OCI-LY7 (cell line): ENCODE data around the gene MTIF2. TPM values are rescaled to one million over a fixed set of nuclear protein-coding genes. Genes with fewer than 3 reads are reported as not detected.

Experiments
- BruUV-seq: library from RNA; stranded (reverse); fragments of 400-500 nt; replicated peaks from 2 replicates; lab custom pipeline; 2021; lab: Mats Ljungman, UMichigan
- CTCF ChIA-PET: fragments of 300-600 bp; sonication (Branson Sonifier 250); formaldehyde crosslinking; loops from one replicate; lab custom pipeline; 2022; ENCODE audit warnings: antibody characterized with exemption; ENCODE audit not compliant: unreplicated experiment; lab: Charles Lee
- POLR2A ChIA-PET: fragments of 300-600 bp; sonication (Branson Sonifier 250); formaldehyde crosslinking; loops from one replicate; lab custom pipeline; 2022; ENCODE audit warnings: antibody characterized with exemption; lab: Charles Lee
- DNase-seq: peaks from one replicate; pipeline ENCODE4 v3.0.0-alpha.2; 2015; ENCODE audit warnings: low spot score
- H2AFZ ChIP-seq: fragments of 200-600 bp; sonication (generic), shearing (Covaris generic); 2 replicates; pipeline ENCODE4 v1.6.1; 2014; ENCODE audit warnings: mild to moderate bottlenecking, antibody characterized with exemption, low read length, moderate library complexity
- H3K27ac ChIP-seq: fragments of 200-600 bp; sonication (generic); 2 replicates; pipeline ENCODE4 v1.5.1; 2014; ENCODE audit warnings: mixed run types, low read depth, mild to moderate bottlenecking, moderate library complexity, low read length, inconsistent platforms; ENCODE audit not compliant: poor library complexity, severe bottlenecking
- H3K36me3 ChIP-seq: fragments of 200-600 bp; sonication (generic); 2 replicates; pipeline ENCODE4 v1.6.1; 2014; ENCODE audit warnings: mild to moderate bottlenecking, antibody characterized with exemption, low read length, moderate library complexity, mixed read lengths; ENCODE audit not compliant: insufficient read depth
- H3K4me1 ChIP-seq: fragments of 200-600 bp; sonication (generic); 2 replicates; pipeline ENCODE4 v1.5.1; 2014; ENCODE audit warnings: mild to moderate bottlenecking, low read length; ENCODE audit not compliant: insufficient read depth, poor library complexity, severe bottlenecking
- H3K4me2 ChIP-seq: fragments of 200-600 bp; sonication (generic); 2 replicates; pipeline ENCODE4 v1.6.1; 2014; ENCODE audit warnings: mild to moderate bottlenecking, low read length
- H3K4me3 ChIP-seq: fragments of 200-600 bp; sonication (generic); 2 replicates; pipeline ENCODE4 v1.5.1; 2014; ENCODE audit warnings: mild to moderate bottlenecking, low read depth, low read length; ENCODE audit not compliant: poor library complexity, severe bottlenecking
- H3K79me2 ChIP-seq: fragments of 200-600 bp; sonication (generic); 2 replicates; pipeline ENCODE4 v1.6.1; 2016; ENCODE audit warnings: low read depth, mild to moderate bottlenecking, low read length, moderate library complexity, mixed read lengths; ENCODE audit not compliant: insufficient read depth
- H3K9me2 ChIP-seq: fragments of 200-600 bp; sonication (generic); 2 replicates; pipeline ENCODE4 v1.6.1; 2016; ENCODE audit warnings: mild to moderate bottlenecking, low read length, mixed read lengths; ENCODE audit not compliant: insufficient read depth
- H3K9me3 ChIP-seq: fragments of 200-600 bp; sonication (generic); 2 replicates; pipeline ENCODE4 v1.6.1; 2014; ENCODE audit warnings: mild to moderate bottlenecking, mixed run types, low read length, mixed read lengths
- H4K20me1 ChIP-seq: fragments of 200-600 bp; sonication (generic); 2 replicates; pipeline ENCODE4 v1.6.1; 2014; ENCODE audit warnings: mild to moderate bottlenecking, antibody characterized with exemption, low read length, moderate library complexity, mixed read lengths; ENCODE audit not compliant: insufficient read depth
- EZH2phosphoT487 ChIP-seq: fragments of 200-600 bp; sonication (generic); IDR thresholded peaks from 2 replicates; pipeline ENCODE4 v1.6.1; 2018; ENCODE audit warnings: low read depth, borderline replicate concordance, mild to moderate bottlenecking, mixed run types, antibody characterized with exemption, low read length, moderate library complexity, mixed read lengths
- intact Hi-C: fragments of 100-400 bp; cut with micrococcal nuclease; formaldehyde crosslinking; loops from one replicate; pipeline ENCODE4 v1.10.0; 2022; ENCODE audit not compliant: unreplicated experiment
- total RNA-seq, 2 experiments: library from RNA; depleted of rRNA in 1 of 2; stranded (reverse); fragments of >200 nt in 1 of 2; shearing (Covaris generic) in 1 of 2; gene quantifications; 2 replicates each; pipeline ENCODE4 v1.2.3, GENCODE V29; 2014 to 2022
- TF ChIP-seq, protein P1 (sequence below): fragments of 200-600 bp; sonication (generic); conservative IDR thresholded peaks from 2 replicates; pipeline ENCODE4 v1.5.1; 2014; ENCODE audit warnings: mild to moderate bottlenecking, antibody characterized with exemption, low read length, moderate library complexity, mixed read lengths

MTIF2 gene
- total RNA-seq, 2 experiments from 2014 or later = 33.5 to 47.1 TPM

- Histone ChIP-seq H3K79me2 (peaks cover 5% of the 10 kb centered on the region), H3K4me1 (peaks cover 11% of the 10 kb centered on the region), H3K9me3 (no peaks in the 10 kb centered on the region), H3K36me3 (peaks cover 92% of the 10 kb centered on the region), H3K9me2 (no peaks in the 10 kb centered on the region), H2AFZ (no peak overlapping the region), H3K4me2 (no peak overlapping the region), H3K4me3 (no peak overlapping the region), H4K20me1 (peaks cover 9% of the 10 kb centered on the region; the same call in 1 of the 2 replicates), H3K27ac (no peak overlapping the region)
- intact Hi-C loops = no loop called here
- ChIA-PET POLR2A (interaction anchor here (0.6 to 0.7 kb wide), 2 partner anchors 114 to 206 kb away, joined by 3 read pairs; no protein-coding TSS in a partner anchor), CTCF (no interaction called here)
- TF ChIP-seq, protein P1, sequence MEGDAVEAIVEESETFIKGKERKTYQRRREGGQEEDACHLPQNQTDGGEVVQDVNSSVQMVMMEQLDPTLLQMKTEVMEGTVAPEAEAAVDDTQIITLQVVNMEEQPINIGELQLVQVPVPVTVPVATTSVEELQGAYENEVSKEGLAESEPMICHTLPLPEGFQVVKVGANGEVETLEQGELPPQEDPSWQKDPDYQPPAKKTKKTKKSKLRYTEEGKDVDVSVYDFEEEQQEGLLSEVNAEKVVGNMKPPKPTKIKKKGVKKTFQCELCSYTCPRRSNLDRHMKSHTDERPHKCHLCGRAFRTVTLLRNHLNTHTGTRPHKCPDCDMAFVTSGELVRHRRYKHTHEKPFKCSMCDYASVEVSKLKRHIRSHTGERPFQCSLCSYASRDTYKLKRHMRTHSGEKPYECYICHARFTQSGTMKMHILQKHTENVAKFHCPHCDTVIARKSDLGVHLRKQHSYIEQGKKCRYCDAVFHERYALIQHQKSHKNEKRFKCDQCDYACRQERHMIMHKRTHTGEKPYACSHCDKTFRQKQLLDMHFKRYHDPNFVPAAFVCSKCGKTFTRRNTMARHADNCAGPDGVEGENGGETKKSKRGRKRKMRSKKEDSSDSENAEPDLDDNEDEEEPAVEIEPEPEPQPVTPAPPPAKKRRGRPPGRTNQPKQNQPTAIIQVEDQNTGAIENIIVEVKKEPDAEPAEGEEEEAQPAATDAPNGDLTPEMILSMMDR = no peak
- TF ChIP-seq EZH2phosphoT487 = no peak
- no TSS peak for BruUV-seq
- DNase-seq = no peak
These were observed 29.3 kb downstream of the MTIF2 start for GRCh38 chr2:55239656-55240222.

DNA sequence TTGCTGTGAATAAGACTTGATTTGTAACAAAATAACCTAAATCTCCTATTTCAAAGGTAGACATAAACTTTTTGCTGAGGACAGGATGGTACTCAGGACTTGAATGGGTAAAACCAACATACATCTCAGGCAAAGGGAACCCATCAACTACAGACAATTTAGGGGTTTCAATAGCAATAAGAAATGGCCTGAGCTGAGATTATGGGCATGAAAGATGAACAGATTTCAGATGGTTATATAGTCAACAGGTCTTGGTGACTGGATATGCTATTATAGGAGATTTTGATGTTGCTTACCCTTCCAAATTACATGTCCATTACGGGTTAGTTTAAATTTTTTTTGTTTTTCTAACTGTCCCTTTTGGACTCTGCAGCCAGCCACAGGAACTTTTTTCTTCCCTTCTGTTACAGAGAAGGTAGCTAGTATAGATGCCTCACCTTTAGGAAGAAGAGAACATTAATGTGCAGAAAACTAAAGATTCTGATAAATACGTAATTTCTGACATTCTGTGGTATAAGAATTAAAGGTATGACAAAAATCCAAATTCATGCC lies 32.0 kb downstream of the MTIF2 start:
- peak overlapping the region; percentile 22 for H3K27ac ChIP-seq
- H3K9me2 ChIP-seq = no peaks in the 10 kb centered on the region
- intact Hi-C loops = no loop called here
- POLR2A ChIA-PET = interaction anchor here (0.6 to 0.8 kb wide), 2 partner anchors 8 to 20 kb away, joined by 3 to 4 read pairs; no protein-coding TSS in a partner anchor
- H3K4me3 ChIP-seq = no peak overlapping the region
- DNase-seq = no peak
- peaks cover 28% of the 10 kb centered on the region for H3K79me2 ChIP-seq
- peaks cover 23% of the 10 kb centered on the region; the same call in 1 of the 2 replicates for H4K20me1 ChIP-seq
- no peak overlapping the region for H3K4me2 ChIP-seq
- no peak overlapping the region for H2AFZ ChIP-seq
- TF ChIP-seq, protein P1 = no peak
- TF ChIP-seq EZH2phosphoT487 = no peak
- BruUV-seq = no TSS peak
- H3K4me1 ChIP-seq = peaks cover 24% of the 10 kb centered on the region
- CTCF ChIA-PET = no interaction called here
- H3K9me3 ChIP-seq = no peaks in the 10 kb centered on the region
- peaks cover 89% of the 10 kb centered on the region for H3K36me3 ChIP-seq
